GM12892 (cell line): Measurements from ENCODE around the gene RAVER2.

ENCODE experiments used
- DNase-seq: peaks from one replicate; pipeline ENCODE4 v3.0.0; 2011; ENCODE audit not compliant: insufficient read length
- FAIRE-seq: peaks from 2 replicates; lab custom pipeline; 2011; peaks lifted over from hg19 to GRCh38; lab: Jason Lieb, UNC
- POLR2A ChIP-seq: IDR thresholded peaks from 2 replicates; pipeline ENCODE4 v1.6.1; 2011; ENCODE audit warnings: low read depth, low read length, control low read depth
- POLR2AphosphoS5 ChIP-seq: IDR thresholded peaks from 2 replicates; pipeline ENCODE4 v1.6.1; 2011; ENCODE audit warnings: low read depth, low read length, control low read depth
- TAF1 ChIP-seq: IDR thresholded peaks from 2 replicates; pipeline ENCODE4 v1.6.1; 2011; ENCODE audit warnings: low read depth, mild to moderate bottlenecking, control low read depth, low read length, borderline replicate concordance

RAVER2 gene

DNA sequence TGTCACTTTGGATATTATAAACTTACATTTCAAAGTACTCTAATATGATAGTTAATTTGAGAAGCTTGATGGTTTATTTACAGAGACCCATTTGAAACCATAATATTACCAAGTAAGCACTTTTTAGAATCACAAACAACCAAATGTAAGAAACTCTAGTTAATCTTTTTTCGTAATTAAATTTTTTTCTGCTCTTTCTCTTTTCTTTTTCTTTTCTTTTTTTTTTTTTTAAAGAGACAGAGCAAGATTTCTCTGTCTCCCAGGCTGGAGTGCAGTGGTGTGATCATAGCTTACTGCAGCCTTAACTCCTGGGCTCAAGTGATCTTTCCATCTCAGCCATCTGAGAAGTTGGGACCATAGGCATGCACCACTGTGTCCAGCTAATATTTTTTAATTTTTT, 5.2 kb downstream of the RAVER2 start:
- DNase-seq (no peak), FAIRE-seq (no peak)
- no peak for TF ChIP-seq POLR2AphosphoS5
- no peak for TF ChIP-seq POLR2A
- no peak for TF ChIP-seq TAF1

DNA sequence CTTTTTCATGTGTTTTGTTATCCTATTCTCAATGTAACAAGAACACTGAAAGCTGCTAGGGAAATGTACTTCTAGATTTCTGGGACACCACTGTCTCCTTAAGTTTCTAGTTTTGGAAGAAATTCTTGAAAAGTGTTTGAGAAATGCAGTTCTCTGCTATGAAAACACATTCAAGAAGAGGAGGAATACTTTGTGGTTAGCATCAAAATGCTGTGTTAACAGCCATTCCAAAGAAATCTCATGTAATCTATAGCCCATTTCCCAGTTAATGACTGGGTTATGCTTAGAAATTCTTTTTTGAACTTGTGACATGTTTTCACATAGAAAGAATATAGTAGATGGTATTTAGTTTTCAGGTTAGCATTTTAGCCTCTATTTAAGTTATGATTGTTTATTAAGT, 6.0 kb downstream of the RAVER2 start:
- FAIRE-seq (no peak), DNase-seq (no peak)
- TF ChIP-seq TAF1 = no peak
- TF ChIP-seq POLR2A = no peak
- TF ChIP-seq POLR2AphosphoS5 = no peak

DNA sequence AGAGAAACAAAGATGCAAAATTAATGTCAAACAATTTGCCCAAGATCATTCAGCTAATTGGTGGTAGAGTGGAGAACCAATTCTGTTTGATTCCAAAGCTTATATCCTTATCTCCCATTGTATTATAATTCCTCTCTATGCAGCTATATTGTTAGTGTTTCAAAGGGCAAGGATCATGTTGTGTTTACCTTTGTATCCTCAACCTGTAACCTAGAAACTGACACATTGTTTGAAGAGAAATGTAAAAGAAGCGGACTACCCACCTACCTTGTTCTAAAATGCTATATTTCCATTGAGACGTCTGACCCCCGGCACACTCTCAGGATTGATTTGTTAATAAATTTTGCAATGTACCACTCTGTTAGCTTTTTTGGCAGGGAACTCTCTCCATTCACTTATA, 9.3 kb downstream of the RAVER2 start:
- FAIRE-seq (no peak), DNase-seq (no peak)
- no peak for TF ChIP-seq TAF1
- no peak for TF ChIP-seq POLR2A
- TF ChIP-seq POLR2AphosphoS5 = no peak

DNA sequence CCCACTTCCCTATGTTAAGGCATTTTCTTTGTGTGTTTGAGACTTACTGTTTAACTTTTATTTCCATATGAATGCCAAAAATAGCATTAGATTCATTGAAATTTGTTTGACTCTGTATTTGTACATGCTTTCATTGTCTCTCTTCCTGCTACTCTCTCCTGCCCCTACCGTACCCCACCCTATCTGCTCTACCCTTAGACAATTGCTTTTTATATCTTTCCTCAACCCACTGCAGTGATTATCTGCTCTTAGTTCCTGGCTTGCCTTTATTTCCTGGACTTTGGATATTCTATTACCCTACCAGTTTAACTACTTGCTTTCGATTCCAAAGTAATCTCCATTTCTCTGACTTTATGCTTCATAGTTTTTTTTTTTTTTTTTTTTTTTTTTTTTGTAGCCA, 10.5 kb downstream of the RAVER2 start:
- FAIRE-seq (no peak), DNase-seq (no peak)
- TF ChIP-seq TAF1 = no peak
- no peak for TF ChIP-seq POLR2A
- TF ChIP-seq POLR2AphosphoS5 = no peak

DNA sequence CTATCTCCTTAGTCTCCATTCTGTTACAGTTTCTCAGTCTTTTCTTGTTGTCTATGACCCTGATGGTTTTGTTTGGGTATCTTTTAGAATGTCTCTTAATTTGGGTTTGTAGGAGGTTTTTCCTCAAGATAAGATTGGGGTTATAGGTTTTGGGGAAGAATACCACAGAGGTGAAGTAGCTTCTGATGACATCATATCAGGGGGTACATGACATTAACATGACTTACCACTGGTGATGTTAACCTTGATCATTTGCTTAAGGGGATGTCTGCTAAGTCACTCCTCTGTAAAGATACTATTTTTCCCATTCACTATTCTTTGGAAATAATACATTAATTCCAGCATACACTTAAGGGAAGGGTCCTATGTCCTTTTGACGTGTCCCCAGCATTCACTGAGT, 11.9 kb downstream of the RAVER2 start:
- no peak for FAIRE-seq
- TF ChIP-seq POLR2AphosphoS5 (no peak), POLR2A (no peak), TAF1 (no peak)
- DNase-seq = no peak

DNA sequence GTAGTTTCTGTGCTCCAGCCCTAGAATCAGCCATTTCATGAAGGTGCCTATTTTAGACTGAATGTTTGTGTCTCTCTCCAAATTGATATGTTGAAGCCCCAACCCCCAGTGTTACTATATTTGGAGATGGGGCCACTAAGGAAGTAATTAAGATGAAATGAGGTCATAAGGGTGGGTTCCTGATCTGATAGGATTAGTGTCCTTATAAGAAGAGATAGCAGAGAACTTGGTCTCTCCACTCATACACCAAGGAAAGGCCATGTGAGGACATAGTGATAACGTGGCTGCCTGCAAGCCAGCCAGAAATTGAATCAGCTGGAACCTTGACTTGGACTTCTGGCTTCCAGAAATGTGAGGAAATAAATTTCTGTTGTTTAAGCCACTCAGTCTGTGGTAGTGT, 12.3 kb downstream of the RAVER2 start:
- DNase-seq (no peak), FAIRE-seq (no peak)
- TF ChIP-seq TAF1 (no peak), POLR2AphosphoS5 (no peak), POLR2A (no peak)

DNA sequence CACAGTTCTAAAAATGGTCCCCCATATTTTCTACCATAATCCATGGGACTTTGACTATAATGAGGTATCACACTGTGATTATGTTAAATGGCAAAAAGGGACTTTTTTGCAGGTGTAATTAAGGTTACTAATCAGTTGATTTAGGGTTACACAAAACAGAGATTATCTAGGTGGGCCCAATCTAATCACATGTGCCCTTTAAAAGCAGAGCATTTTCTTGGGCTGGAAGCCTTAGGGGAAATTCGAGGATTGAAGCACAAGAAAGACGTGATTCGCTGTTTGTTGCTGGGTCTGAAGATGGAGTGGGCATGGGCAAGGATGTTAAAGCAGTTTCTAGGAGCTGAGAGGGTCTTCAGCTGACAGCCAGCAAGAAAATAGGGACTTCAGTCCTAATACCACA, 13.4 kb downstream of the RAVER2 start:
- FAIRE-seq (peak; percentile 14), DNase-seq (no peak)
- TF ChIP-seq POLR2A (no peak), POLR2AphosphoS5 (no peak), TAF1 (no peak)

DNA sequence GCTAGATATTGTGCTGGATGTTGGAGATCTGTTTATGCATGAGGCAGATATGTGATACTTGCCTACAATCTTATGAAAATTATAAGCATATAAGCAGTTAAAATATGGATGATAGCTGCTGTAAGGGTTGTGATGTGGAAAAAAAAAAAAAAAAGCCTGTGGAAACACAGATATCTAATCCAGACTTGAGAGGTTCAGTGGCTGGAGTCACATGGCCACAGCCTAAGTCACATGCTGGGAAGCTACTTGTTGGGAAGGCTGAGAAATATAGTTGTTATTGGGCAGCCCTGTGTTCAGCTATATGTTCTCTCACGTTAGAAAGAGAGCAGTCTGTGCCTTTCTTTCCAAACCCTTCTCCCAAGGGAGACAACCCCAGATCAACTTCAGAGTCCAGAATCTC, 15.1 kb downstream of the RAVER2 start:
- no peak for FAIRE-seq

DNA sequence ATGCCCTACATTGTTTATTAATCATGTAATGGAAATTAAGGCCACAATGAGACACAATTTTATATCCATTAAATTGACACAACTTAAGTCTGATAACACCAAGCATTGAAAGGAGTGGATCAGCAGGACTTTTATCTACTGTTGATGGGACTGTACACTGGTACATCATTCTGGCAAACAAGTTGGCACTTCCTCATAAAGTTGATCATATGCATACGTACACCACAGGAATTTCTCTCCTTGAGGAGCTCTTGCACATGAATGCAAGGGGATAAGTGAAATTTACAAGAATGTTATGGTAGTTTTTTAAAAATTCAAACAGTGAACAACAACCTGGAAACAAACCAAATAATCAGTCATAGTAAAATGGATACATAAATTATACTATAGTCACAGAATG, 20.1 kb downstream of the RAVER2 start:
- DNase-seq (no peak), FAIRE-seq (no peak)
- TF ChIP-seq TAF1 (no peak), POLR2A (no peak), POLR2AphosphoS5 (no peak)

More for the DNA sequence above, 15.1 kb downstream of the RAVER2 start:
- no peak for DNase-seq
- TF ChIP-seq POLR2A (no peak), TAF1 (no peak), POLR2AphosphoS5 (no peak)

DNA sequence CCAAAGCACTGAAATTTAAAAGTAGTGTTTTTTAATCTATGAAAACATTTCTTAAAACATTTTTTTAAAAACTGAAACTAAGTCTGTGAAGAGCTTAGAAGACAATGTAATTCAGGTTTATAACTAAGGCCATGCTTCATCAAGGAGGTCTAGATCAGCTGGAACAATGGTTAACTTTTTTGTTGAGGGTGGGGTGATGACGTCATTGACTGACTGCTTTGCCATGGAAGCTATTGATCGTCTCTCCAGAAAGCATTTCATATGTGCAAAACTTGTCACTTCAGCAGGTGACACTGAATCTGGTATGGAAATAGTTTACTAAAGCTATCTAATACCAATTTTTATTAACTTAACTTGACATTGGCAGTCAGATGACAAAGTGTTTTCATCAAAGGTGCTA, 21.0 kb downstream of the RAVER2 start:
- TF ChIP-seq POLR2AphosphoS5 (no peak), TAF1 (no peak), POLR2A (no peak)
- no peak for FAIRE-seq
- DNase-seq = no peak

DNA sequence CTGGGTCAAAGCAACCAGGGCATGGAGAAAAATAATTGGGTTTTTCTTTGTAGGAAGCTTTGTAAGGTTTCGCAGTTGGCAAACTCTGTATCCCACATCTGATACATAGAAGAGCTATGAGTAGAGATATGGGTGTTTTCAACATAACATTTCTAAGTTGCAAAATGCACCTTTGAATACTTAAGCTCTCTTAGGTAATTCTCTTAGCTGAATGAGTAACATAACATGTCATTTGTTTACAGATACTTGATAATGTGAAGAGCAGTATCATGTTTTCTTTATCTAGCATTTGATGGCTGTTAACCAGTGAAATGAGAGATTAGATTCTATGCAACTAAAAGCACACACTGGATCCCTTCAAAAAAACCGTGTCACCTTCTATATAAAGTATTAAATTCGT, 21.6 kb downstream of the RAVER2 start:
- no peak for TF ChIP-seq TAF1
- no peak for TF ChIP-seq POLR2AphosphoS5
- TF ChIP-seq POLR2A = no peak

DNA sequence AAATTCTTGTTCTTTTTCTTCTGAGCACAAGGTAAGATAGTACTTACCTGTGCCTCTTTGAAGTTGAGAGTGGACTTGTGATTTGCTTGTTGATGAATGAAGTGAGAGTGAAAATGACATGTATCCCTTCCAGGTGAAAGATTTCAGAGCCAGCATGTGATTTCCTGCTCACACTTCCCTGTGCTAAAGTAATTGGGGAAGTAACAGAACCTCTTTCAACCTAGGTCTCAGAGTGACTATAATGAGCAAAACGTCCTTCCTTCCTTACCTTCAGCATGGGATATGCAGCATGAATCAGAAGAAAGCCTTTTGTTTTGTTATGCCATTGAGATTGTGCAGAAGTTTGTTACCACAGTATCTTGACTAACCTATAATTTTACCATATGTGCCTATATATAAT, 24.6 kb downstream of the RAVER2 start:
- FAIRE-seq (no peak), DNase-seq (no peak)
- no peak for TF ChIP-seq TAF1
- no peak for TF ChIP-seq POLR2AphosphoS5
- TF ChIP-seq POLR2A = no peak

More for the DNA sequence above, 21.6 kb downstream of the RAVER2 start:
- no peak for FAIRE-seq
- DNase-seq = no peak
